GM10847 (cell line): Measurements from ENCODE around the gene AGER.

Experiments
- POLR2A ChIP-seq: IDR thresholded peaks from 2 replicates; pipeline ENCODE4 v1.6.1; 2011; ENCODE audit not compliant: insufficient read length; ENCODE audit errors: extremely low read depth

Gene AGER

DNA sequence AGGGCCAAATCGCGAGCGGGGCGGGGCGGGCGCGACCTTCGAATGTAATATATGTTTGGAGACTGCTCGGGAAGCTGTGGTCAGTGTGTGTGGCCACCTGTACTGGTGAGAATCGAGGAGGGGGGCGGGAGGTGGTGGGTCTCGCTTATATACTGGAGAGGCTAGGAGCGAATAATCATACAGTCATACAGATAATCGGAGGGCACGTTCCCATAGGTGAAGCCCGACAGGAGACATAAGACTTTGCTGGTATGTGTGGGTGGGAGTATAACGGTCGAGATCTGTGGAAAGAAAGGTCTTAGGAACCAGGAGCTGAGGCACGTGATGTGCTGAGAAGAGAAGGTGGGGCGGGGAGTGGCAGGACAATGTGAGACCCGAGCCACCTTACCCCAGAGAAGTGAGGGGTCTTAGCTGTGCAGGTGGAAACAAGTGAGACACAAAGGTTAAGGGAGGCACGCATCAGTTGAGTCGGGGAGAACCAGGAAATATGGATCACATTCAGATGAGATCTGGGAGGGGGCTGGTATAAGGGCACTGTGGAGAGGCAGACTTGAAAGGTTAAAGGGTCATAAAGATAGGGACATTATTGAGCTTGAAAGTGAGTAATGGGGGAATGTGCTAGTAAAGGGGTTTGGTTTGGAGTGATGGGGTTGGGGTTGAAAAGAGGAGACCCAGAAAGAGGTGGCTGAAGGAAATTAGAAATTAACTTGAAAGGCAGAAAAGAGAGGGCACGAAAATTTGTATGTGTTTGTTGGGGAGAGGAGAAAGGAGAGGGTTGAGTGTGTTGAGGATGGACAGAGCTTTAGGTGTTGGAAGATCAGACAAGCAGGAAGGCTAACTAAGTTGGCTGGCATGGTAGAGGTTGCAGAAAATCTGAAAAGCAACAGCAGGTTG, 5.3 kb downstream of the AGER start:
- no peak for TF ChIP-seq POLR2A

DNA sequence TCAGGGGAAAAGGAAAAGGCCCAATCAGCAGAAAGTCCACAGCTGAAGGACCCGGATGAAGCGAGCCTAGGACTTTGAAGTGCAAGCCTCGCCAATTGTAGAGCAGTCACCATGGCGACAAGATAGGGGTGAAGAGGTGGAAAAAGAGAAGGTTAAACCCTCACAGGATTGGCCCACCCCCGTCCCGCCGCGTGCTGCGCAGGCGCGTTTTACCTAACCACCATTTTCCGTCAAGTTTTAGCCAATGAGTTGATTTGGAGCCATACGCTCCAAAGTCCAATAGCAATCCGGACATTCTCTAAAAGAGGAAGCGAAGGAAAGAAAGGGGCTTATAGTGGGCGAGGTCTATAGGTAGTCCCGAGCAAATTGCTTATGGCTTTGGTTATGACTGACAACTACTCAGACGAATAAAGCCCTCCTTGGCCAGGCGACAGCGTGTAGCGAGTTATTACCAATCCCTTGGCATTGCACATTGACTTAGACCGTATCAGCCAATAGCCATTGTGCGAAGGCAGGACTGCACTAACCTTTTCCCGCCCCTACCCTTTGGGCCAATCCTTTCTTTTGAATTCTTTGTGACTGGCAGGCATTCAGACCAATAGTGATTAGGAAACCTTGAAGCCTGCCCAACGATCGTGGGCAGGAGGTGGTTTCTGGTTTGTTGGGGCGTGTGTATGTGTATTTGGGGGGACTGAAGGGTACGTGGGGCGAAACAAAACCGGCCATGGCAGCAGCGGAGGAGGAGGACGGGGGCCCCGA, 6.1 kb downstream of the AGER start, which contains the start of gene RNF5:
RNF5 (plus strand) TSS at position 618 of the 759 bp plus-strand sequence; CDS start at position 725, 107 bp downstream.
- TF ChIP-seq POLR2A = peak; percentile 1

DNA sequence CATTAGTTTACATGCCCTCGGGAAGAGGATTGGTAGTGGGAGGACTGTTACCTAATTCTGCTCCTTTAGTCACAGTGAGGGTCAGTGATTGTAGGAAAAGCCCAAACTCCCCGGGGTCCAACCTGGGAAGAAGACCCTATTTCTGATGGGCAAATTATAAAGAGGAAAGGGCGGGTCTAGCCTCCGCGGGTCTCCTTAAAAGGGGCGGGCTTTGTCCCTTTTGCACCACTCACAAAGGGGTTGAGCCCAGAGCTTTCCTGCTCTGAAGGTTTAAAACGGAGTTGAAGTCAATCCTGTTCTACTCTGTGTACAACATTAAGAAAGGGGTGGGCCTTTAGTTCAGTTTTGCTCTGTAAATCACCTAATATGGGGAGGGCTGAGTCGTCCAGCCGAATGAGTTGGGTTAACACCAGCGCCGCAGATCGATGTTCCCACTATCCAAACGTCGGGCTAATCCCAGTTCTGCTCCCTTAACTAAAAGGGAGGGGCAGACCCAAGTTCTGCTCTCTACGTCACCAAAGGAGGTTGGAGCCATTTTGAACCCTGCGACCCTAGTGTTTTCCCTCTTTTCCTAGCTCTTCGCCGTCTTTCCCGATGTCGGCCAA, 6.8 kb downstream of the AGER start:
- TF ChIP-seq POLR2A = peak; percentile 1

DNA sequence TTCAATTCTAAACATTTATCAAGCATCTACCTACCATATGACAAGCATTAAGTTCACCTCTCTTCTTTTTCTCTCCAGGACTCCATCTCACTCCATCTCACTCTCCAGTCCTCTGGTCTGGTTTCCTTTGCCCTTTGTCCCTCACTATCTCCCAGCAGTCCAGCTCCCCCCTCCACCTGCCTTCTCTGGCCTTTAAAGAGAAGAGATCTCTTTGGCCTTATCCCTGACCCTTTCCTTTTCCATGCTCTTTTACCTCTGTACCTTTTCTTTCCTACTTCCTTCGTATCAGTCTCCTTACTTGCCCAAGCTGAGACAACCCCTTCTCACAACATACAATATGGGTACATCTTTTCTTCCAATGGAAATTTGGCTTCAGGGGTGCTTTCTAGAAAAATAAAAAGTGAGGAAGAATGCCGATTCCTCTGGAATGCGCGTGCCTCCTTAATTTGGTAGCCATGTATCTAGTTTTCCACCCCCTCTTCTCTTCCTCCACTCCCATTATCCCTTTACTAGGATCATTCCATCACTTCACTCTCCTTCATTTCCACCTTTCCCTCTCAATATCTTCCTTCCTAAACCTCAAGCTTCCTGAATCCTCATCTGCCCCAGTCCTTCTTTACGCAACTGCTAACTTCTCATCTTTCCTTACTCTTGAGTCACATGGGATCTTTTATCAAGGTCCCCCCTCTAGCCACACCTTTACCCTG, 7.4 kb downstream of the AGER start:
- TF ChIP-seq POLR2A = no peak

DNA sequence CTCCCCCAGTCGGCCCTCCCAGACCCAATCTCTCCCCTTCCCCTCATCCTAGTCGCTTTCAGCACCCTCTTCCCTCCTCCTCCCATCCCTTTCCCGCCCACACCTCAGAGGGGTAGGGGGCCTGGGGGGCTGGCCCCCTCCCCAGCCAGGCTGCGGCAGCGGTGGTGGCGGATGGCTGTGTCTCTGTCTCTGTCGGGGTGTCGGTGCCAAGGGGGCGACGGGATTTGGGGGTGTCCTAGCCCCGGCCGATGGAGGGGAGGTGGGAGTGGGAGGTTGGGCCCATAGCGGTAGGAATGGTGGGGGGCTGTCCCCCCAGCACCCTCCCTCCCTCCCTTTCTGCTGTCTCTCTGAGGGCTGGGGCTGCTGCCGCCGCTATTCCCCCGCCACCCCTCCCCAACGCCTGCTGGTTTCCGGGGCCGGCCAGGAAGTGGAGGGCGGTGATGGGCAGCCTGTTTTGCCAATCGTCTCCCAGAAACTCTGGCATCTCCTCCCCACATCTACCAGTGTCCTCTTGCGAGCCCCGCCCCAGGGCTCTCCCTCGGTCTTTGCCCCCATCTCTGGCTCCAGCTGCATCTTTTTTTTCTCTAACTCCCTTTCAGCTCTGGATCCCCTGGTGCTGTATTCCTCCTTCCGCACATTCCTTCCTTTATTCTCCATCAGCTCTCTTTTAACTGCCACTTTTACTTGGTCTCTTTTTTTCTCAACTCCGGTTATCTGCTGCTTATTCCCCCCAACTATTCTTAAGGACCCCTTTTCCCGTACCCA, 8.2 kb downstream of the AGER start, which contains the start of gene AGPAT1:
AGPAT1 (minus strand) TSS at position 374 of the 765 bp plus-strand sequence. CDS start 4,588 bp downstream, outside the sequence.
- peak; percentile 56 for TF ChIP-seq POLR2A

DNA sequence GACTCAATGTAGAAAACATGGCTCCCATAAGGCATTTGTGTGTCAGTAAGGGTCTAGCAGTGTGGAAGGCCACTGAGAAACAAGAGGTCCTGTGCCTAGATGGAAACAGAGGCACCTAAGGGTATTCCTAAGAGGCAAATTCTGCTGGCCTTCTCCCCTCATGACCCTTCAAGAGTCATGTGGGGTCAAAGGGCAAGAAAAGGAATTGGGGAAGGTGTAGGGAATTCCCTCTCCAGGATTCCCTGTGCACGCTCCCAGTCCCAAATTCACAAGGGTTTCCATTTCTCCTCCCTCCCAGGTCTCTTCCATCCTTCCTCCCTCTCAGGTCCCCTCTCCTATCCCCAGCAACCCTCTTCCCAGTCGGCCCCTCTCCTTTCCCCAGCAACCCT, 8.7 kb downstream of the AGER start:
- TF ChIP-seq POLR2A = no peak

DNA sequence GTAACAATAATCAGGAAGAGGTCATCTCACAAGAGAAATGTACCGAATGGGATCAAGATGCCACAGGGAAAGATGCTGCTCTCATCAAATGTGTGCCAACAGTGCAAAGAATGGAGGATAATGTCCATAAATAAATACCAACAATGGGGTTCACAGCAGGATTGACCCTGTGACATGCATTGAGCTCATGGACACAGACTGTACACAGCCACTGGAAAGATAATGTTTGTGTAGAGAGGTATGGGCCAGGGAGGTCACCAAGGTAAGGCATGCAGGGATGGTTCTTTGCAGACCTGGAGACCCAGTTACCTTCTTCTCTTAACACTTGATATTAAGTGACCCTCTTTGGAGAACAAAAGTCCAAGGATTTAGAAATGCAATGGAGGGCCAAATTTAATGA, 9.6 kb downstream of the AGER start:
- no peak for TF ChIP-seq POLR2A

DNA sequence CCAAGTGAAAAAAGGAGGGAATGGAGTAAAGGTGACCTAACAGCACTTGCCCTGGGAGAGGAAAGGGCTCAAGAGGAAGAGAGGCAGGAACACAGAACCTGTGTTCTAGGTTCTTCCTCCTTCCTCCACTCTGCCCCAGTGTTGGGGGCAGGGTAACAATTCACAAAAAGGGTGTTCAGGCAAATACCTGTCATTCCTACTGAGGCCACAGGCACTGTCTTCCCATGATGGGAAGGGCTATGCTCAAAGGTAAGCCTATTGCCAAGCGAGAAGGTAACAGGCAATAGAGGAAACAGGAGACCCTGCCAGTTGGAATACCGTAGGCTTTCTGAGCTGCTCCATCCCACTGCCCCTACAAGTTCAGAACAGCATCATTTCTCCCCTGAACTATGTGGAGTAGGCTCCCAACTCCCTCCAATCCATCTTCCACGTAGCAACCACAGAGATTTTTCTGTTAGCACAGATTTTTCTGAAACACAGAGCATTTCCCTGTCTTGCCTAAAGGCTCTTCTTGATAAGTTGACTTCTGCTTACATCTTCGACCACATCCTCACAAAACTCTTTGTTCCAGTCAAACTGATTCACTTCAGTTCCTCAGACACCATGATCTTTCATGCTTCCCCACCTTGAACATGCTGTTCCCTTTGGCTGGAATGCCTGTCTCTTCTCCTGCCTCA, 10.9 kb downstream of the AGER start:
- TF ChIP-seq POLR2A = no peak

DNA sequence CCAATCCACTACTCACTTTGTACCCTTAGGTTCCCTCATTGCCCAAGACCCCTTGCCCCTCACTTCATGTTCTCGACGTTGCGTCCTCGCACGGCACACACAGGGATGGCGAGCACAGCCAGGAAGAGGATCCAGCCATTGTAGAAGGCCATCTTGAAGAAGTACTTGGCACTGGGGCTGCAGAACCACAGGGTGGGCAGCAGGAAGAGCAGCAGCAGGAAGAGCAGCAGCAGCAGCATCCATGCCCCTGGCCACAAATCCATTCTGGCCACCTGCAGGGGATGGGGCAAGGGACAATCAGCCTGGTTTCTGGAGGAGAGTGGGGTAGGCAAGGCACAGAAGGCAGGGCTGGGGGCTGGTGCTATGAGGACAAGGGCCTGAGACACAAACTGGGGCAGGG, 12.8 kb downstream of the AGER start:
- no peak for TF ChIP-seq POLR2A

DNA sequence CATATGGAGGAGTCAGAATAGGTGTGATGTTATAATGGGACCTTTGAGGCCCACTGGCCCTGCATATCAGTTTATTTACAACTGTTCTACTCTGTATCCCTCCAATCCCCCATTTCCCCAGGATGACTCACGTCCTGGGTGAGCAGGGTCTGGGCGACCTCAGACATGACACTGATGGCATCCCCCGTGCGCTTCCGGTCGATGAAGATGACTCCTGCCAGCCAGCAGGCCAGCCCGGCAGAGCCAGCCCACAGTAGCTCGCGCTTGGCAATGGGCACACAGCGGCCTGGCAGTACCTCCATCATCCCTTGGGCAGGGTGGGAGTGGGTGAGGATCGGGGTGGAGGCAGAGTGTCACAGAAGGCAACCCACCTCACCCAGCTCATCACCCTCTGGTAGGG, 13.8 kb downstream of the AGER start:
- TF ChIP-seq POLR2A = no peak

DNA sequence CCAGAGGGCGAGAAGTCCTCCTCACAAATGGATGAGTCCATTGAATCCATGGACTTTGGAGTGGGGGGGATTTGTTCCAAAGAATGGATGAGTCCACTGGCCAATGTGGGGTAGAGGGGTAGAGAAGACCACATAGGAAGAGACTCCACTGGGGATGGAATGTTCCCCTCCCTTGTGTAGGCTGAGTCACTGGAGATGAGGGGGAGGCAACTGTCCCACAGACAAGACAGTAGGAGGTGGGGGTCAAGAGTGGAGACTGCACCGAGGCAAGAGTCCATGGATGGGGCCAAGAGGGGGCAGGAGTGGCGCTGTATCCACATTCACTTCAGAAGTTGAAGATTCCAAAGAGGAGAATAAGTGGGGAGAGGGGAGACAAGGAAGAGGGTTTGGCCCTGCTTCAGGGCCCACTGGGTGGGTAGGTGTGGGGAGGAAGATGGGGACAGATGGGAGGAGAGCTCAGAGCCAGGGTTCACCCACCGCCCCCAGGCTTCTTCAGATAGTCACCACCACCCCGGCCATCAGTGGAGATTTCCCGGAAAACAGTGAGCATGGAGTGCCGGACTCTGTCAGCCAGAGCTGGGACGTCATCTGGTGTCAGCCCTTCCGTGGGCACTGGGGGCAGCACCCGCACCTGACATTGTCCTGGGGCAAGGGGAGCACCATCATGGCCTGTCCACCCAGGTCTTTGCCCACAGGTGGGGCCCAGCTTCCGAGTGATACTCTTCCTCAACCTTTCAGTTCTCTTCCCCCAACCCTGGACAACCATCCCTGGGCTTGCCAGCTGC, 15.1 kb downstream of the AGER start:
- TF ChIP-seq POLR2A = no peak

DNA sequence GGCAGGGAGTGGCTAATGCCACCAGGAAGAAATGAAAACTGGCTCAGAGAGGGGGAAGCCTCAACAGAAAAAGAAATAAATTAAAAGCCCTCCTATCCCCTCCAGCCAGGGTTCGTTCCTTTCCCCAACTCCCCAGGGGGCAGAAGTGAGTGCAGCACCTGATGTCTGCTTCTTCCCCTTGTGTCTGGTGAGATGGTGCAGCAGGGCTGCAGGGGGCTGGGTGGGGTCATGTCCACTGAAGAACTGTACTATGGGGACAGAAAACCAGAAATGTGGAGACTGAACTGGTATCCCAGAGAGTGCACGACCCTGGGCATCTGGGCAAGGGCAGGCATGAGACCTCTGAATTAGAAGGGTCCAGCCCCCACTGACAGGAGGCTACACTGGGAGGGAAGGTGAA, 15.7 kb downstream of the AGER start:
- no peak for TF ChIP-seq POLR2A

DNA sequence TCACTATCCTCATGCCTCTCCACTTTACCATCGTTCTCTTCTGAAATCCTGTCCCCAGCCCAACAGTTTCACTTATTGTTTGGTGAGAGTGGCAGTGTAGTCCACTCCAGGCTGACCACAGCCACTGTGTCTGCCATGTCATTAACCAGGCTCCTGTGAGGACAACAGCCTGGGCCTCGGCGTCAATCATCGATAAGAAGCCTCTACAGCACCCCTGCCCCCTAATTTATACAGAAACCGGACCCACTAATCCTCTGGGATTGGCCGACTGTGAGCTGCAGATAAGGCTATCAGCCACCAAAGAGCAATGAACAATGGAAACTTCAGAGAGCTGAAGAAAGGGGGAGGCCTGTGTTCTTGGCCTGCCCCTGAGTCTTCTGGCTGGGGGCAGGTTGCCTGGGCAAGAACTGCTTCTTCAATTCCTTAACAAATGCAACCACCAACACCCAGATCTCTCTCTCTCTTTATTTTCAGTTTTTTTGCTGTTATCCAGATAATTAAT, 16.2 kb downstream of the AGER start:
- TF ChIP-seq POLR2A = no peak

DNA sequence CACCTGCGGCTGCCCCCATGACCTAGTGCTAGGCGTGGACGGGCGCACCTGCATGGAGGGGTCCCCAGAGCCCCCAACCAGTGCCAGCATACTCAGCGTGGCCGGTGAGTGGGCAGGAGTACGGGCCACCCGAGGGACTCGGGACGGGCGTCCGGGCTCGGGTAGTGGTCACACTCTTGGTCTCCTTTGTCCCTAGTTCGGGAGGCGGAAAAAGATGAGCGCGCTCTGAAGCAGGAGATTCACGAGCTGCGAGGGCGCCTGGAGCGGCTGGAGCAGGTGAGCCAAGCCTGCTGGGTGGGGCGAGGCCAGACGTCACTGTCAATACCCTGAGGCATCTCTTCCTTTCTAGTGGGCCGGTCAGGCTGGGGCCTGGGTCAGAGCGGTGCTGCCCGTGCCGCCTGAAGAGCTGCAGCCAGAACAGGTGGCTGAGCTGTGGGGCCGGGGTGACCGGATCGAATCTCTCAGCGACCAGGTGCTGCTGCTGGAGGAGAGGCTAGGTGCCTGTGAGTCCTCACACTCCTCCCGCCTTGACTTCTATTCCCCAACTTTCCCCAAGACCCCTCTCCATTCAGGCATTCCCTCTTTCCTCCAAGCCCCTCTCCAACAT, 16.8 kb downstream of the AGER start:
- no peak for TF ChIP-seq POLR2A
